Lung (tissue), 12 donors: Measurements from ENCODE around the gene PRKCE. TPM values are rescaled to one million over a fixed set of nuclear protein-coding genes. Genes with fewer than 3 reads are reported as not detected.

Experiments
- ATAC-seq: fragments of 200-7000 bp; cut with Tn5 transposase; one replicate; pipeline ENCODE4 v1.9.1; 2020; ENCODE audit warnings: moderate number of reproducible peaks; ENCODE audit not compliant: insufficient read depth, low FRiP score
- DNase-seq, 3 donors: peaks; one replicate each; pipeline ENCODE4 v3.0.0-alpha.2; 2013 to 2017
- H3K27ac ChIP-seq, 2 donors: one replicate each; pipeline ENCODE4 v1.5.1; 2013; ENCODE audit warnings: mild to moderate bottlenecking in 2 of 2, moderate library complexity in 2 of 2, control low read depth in 1 of 2, inconsistent platforms in 1 of 2, low read depth in 1 of 2, low read length in 1 of 2
- H3K27me3 ChIP-seq, 3 donors: one replicate each; pipeline ENCODE4 v1.5.1; 2013; ENCODE audit warnings: low read length in 2 of 3; ENCODE audit not compliant: control insufficient read depth in 3 of 3, insufficient read depth in 3 of 3
- H3K36me3 ChIP-seq, 4 donors: one replicate each; pipeline ENCODE4 v1.5.1; 2013; ENCODE audit warnings: low read length in 4 of 4, mild to moderate bottlenecking in 1 of 4, moderate library complexity in 1 of 4; ENCODE audit not compliant: control insufficient read depth in 4 of 4, insufficient read depth in 4 of 4
- H3K4me1 ChIP-seq, 5 donors: one replicate each; pipeline ENCODE4 v1.5.1; 2013; ENCODE audit warnings: low read length in 5 of 5, mild to moderate bottlenecking in 2 of 5, moderate library complexity in 1 of 5; ENCODE audit not compliant: control insufficient read depth in 5 of 5, insufficient read depth in 5 of 5
- H3K4me3 ChIP-seq: one replicate; pipeline ENCODE4 v1.5.1; 2013; ENCODE audit warnings: mild to moderate bottlenecking, control low read depth, moderate library complexity
- H3K9ac ChIP-seq, 2 donors: one replicate each; pipeline ENCODE4 v1.5.1; 2013; ENCODE audit warnings: low read length in 2 of 2, control low read depth in 1 of 2; ENCODE audit not compliant: insufficient read depth in 1 of 2
- H3K9me3 ChIP-seq, 4 donors: one replicate each; pipeline ENCODE4 v1.5.1; 2013; ENCODE audit warnings: low read length in 3 of 4, mild to moderate bottlenecking in 1 of 4, moderate library complexity in 1 of 4; ENCODE audit not compliant: control insufficient read depth in 4 of 4, insufficient read depth in 3 of 4
- CTCF ChIP-seq: IDR thresholded peaks from 2 replicates; pipeline ENCODE4 v1.5.1; 2012; ENCODE audit warnings: mild to moderate bottlenecking; ENCODE audit errors: control extremely low read depth, extremely low read depth
- WGBS, 2 donors: extraction: QIAGEN DNeasy Blood & Tissue Kit; methylation state at CpG; one replicate each; pipeline ENCODE4 v1.1.7; 2013; 5-methylcytosine and 5-hydroxymethylcytosine counted together
- polyA plus RNA-seq, 2 donors: library from polyadenylated mRNA; stranded (reverse); fragments of 200-250 nt; gene quantifications; one replicate each; pipeline ENCODE4 v1.2.1, GENCODE V29; 2013
- total RNA-seq, 2 donors: library from RNA; depleted of rRNA in 1 of 2; stranded (reverse); fragments of >200 nt in 1 of 2; gene quantifications; one replicate each; pipeline ENCODE4 v1.2.1, GENCODE V29; 2014 to 2021
- donor health status: control.
- donor health status: control.
- donor health status: Bipolar disorder and iron deficiency.
- donor health status: healthy.
- donor health status: DM: yes; HTN: yes; CAD: no.

Gene PRKCE
- total and polyA plus RNA-seq, 4 donors = 12.5 to 82.2 (median 32.1) TPM

- no peak overlapping the region for H3K4me3 ChIP-seq
- ATAC-seq = no peak
- WGBS, 2 donors = 85 to 86% methylated on average over 3 of the region's 3 CpGs
- no peaks in the 10 kb centered on the region for H3K9me3 ChIP-seq
- TF ChIP-seq CTCF = no peak
- DNase-seq = no peak
- H3K9ac ChIP-seq = no peak overlapping the region
- no peaks in the 10 kb centered on the region for H3K36me3 ChIP-seq
- H3K27ac ChIP-seq = no peak overlapping the region
- no peaks in the 10 kb centered on the region for H3K27me3 ChIP-seq
- H3K4me1 ChIP-seq = peaks cover 21 to 57% (median 31%) of the 10 kb centered on the region in 5 donors
Observed at GRCh38 chr2:45768208-45768607, 116.7 kb downstream of the PRKCE start.

GRCh38 chr2:45769056-45769455, 117.6 kb downstream of the PRKCE start:
- no peaks in the 10 kb centered on the region for H3K9me3 ChIP-seq
- H3K36me3 ChIP-seq = no peaks in the 10 kb centered on the region
- peaks cover 21 to 51% (median 35%) of the 10 kb centered on the region in 5 donors for H3K4me1 ChIP-seq
- H3K27me3 ChIP-seq = no peaks in the 10 kb centered on the region
- WGBS, 2 donors = 83 to 86% methylated on average over 2 of the region's 2 CpGs
- ATAC-seq (no peak), DNase-seq (no peak)
- no peak overlapping the region for H3K9ac ChIP-seq
- no peak overlapping the region for H3K4me3 ChIP-seq
- no peak for TF ChIP-seq CTCF
- no peak overlapping the region for H3K27ac ChIP-seq

GRCh38 chr2:45769854-45770576, 118.5 kb downstream of the PRKCE start:
- H3K4me1 ChIP-seq = peaks cover 21 to 46% (median 35%) of the 10 kb centered on the region in 5 donors
- DNase-seq (no peak), ATAC-seq (no peak)
- H3K9ac ChIP-seq = no peak overlapping the region
- no peaks in the 10 kb centered on the region for H3K36me3 ChIP-seq
- H3K4me3 ChIP-seq = no peak overlapping the region
- TF ChIP-seq CTCF = no peak
- WGBS, 2 donors = 83 to 86% methylated on average over 15 of the region's 15 CpGs
- H3K27ac ChIP-seq = peak overlapping the region in 1 of 2 donors; percentile 13
- H3K27me3 ChIP-seq = no peaks in the 10 kb centered on the region
- H3K9me3 ChIP-seq = no peaks in the 10 kb centered on the region

- Histone ChIP-seq H3K4me1 (peaks cover 17 to 39% (median 28%) of the 10 kb centered on the region in 5 donors), H3K9ac (peak overlapping the region in 1 of 2 donors; percentile 37), H3K27ac (peak overlapping the region; percentile 48 to 73), H3K36me3 (no peaks in the 10 kb centered on the region), H3K9me3 (no peaks in the 10 kb centered on the region), H3K4me3 (no peak overlapping the region), H3K27me3 (no peaks in the 10 kb centered on the region)
- DNase-seq (peak in 2 of 3 donors; percentile 76 to 78), ATAC-seq (no peak)
- WGBS, 2 donors = 55 to 65% methylated on average over 1 of the region's 1 CpG
- TF ChIP-seq CTCF = no peak
Observed at GRCh38 chr2:45770811-45771210, 119.3 kb downstream of the PRKCE start.
